GM19395 (cell line): ENCODE data around the gene FBXL7.

Experiments
- ATAC-seq: cut with Tn5 transposase; IDR thresholded peaks from one replicate; pipeline ENCODE4 v1.9.1; 2021; ENCODE audit warnings: mild to moderate bottlenecking, moderate library complexity; ENCODE audit not compliant: unreplicated experiment

Gene FBXL7

GRCh38 chr5:15574806-15575325, 74.9 kb downstream of the FBXL7 start:
- no peak for ATAC-seq

DNA sequence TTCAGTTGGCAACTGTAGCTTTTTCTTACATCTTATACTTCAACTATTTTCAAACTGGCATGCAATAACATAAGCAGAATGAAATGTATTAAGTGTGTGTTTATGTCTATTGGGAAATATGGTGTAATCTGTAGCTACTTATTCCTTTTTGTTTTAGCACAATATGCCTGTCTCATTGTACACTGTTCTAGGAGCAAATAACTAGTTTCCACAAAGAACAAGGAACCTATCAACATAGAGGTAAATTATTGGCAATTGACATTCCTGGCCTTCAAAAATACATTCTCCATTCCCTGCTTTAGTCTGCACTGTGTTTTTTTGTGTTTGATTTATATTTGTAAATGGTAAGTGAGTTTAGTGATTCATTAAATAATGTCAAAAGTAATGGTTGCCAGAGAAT, 75.7 kb downstream of the FBXL7 start:
- ATAC-seq = no peak

GRCh38 chr5:15577132-15577531, 77.2 kb downstream of the FBXL7 start:
- ATAC-seq = no peak

- no peak for ATAC-seq
Measured at GRCh38 chr5:15577831-15578230, 77.9 kb downstream of the FBXL7 start.

GRCh38 chr5:15579193-15579990, 79.4 kb downstream of the FBXL7 start:
- ATAC-seq = no peak

GRCh38 chr5:15584528-15584927, 84.5 kb downstream of the FBXL7 start:
- no peak for ATAC-seq

- no peak for ATAC-seq
Measured at GRCh38 chr5:15585128-15585527, 85.1 kb downstream of the FBXL7 start.

- no peak for ATAC-seq
Measured at GRCh38 chr5:15585841-15586591, 86.0 kb downstream of the FBXL7 start.

GRCh38 chr5:15587916-15588315, 87.9 kb downstream of the FBXL7 start:
- no peak for ATAC-seq

DNA sequence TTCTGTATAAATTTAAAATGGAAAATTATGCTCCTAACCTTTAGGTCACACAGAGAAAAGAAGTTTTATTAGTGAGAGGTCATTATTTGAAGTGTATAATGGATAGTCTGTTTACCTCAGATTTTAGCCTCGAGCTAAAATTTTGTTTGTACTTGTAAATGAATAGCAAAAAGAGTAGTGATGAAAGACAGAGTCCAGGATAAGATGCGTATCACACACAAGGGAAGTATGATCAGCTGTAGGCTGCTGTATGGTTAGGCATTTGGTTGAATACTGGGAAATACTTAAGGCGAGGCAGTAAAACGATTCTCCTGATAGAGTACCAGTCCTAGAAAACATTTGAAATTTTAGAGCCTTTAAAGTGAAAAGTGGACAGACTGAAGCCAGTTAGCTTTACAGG, 92.7 kb downstream of the FBXL7 start:
- ATAC-seq = no peak

- ATAC-seq = no peak
Measured at GRCh38 chr5:15594977-15595568, 95.1 kb downstream of the FBXL7 start.

DNA sequence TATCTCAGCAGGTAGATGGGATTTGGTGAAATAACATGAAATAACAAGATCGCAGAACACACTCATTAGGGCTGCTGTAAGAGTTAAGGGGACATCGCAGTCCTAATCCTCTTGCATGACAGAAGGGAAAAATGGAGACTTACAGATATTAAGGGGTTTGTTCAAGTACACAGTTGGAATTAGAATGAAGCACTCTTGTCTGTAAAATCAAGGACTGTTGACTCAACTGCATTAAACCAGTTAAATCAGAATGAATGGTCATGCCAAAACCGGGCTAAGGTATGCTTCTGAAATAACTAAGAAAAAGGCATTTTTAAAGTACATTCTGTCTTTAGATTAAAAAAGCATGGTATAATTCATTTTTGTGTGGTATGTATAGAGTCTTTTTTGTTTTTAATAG, 95.9 kb downstream of the FBXL7 start:
- no peak for ATAC-seq

DNA sequence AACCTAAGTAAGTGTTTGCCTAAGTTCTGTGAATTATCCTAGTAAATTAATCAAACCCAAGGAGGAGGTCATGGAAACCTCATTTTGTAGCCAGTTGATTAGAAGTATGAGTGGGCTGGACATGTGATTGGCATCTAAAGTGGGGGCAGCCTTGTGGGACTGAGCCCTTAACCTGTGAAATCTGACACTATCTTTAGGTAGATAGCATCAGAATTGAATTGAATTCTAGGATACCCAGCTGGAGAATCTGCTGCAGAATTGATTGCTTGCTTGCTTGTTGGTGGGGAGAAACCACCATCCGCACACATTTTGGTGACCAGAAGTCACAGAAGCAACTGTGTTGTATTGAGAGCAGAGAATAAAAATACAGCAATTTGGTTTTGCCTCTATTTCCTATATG, 97.0 kb downstream of the FBXL7 start:
- ATAC-seq = no peak

- no peak for ATAC-seq
Measured at GRCh38 chr5:15597804-15598203, 97.8 kb downstream of the FBXL7 start.

GRCh38 chr5:15598294-15598902, 98.4 kb downstream of the FBXL7 start:
- ATAC-seq = no peak

GRCh38 chr5:15600035-15600434, 100.1 kb downstream of the FBXL7 start:
- no peak for ATAC-seq

GRCh38 chr5:15601274-15601673, 101.3 kb downstream of the FBXL7 start:
- no peak for ATAC-seq

GRCh38 chr5:15601853-15602252, 101.9 kb downstream of the FBXL7 start:
- ATAC-seq = no peak

- ATAC-seq = no peak
Measured at GRCh38 chr5:15604986-15605385, 105.0 kb downstream of the FBXL7 start.

DNA sequence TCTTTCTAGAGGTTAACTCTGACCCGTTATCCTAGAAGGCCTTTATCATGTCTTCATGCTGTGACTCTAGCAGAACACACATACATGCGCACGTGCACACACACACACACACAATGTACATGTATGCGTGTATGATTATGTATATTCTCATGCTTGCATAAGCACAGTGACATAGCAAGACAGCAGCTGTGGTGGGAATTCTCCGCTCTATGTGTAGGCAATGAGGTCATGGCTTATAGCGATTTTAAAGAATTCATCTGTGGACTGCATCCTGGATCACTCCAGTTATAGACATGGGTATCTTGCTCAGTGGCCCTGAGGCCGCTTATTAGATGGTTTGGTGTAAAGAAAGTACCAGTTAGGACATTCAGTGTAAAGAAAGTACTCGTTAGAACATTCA, 106.2 kb downstream of the FBXL7 start:
- ATAC-seq = no peak

DNA sequence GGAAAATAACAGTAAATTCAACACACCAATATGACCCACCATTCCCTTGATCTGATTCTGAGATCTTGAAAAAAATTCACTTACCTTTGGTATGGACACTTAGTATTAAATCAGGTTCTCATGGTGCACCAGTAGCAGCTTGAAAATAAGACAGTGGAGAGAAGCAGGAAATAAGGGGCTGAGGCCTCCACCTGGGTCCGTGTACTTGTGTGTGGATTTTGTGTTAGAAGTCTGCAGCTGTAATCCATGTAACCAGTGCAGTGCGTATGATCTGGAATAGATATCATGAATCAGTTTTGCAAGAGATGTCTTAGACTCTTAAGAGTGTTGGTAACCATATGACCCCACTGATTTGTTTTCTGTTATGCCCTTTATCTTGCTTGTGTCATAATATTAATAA, 107.1 kb downstream of the FBXL7 start:
- ATAC-seq = no peak
